Measurements from ENCODE around the gene ATP6V1D.
A peak's percentile ranks its signal among the peaks of the same experiment; 100 is the strongest.
"Not testable (repeated sequence)": the region's sequence is repeated elsewhere in the genome, so short reads cannot be mapped to it uniquely, and the experiment has no call there.

Gene ATP6V1D

GRCh38 chr14:67365476-67365875 is 5.9 kb upstream of the ATP6V1D start:
- DNase-seq = no peak

- DNase-seq = peak; percentile 49
Measured at GRCh38 chr14:67360470-67361206, 1.0 kb upstream of the ATP6V1D start.

GRCh38 chr14:67358924-67359774 is 455 bp downstream of the ATP6V1D start:
- DNase-seq = peak; percentile 12

- DNase-seq = no peak
Measured at GRCh38 chr14:67357969-67358354, 1.6 kb downstream of the ATP6V1D start.

GRCh38 chr14:67357186-67357968 is 2.2 kb downstream of the ATP6V1D start:
- no peak for DNase-seq

GRCh38 chr14:67352055-67352454 is 7.5 kb downstream of the ATP6V1D start:
- no peak for DNase-seq

GRCh38 chr14:67345583-67345982 is 14.0 kb downstream of the ATP6V1D start:
- DNase-seq = no peak

- no peak for DNase-seq
Measured at GRCh38 chr14:67343601-67344230, 15.9 kb downstream of the ATP6V1D start.

- not testable (repeated sequence) for DNase-seq
Measured at GRCh38 chr14:67341231-67341630, 18.4 kb downstream of the ATP6V1D start.

- no peak for DNase-seq
Measured at GRCh38 chr14:67335781-67336180, 23.8 kb downstream of the ATP6V1D start.

GRCh38 chr14:67332468-67332867 is 27.1 kb downstream of the ATP6V1D start:
- no peak for DNase-seq

GRCh38 chr14:67331368-67332125 is 28.1 kb downstream of the ATP6V1D start:
- DNase-seq = no peak

GRCh38 chr14:67329666-67330065 is 29.9 kb downstream of the ATP6V1D start:
- not testable (repeated sequence) for DNase-seq

GRCh38 chr14:67319142-67319541 is 40.5 kb downstream of the ATP6V1D start:
- no peak for DNase-seq

GRCh38 chr14:67317822-67318221 is 41.8 kb downstream of the ATP6V1D start:
- DNase-seq = no peak

- DNase-seq = no peak
Measured at GRCh38 chr14:67313153-67313552, 46.5 kb downstream of the ATP6V1D start.

- DNase-seq = no peak
Measured at GRCh38 chr14:67311868-67312267, 47.7 kb downstream of the ATP6V1D start.
